OCI-M2 (cell line): ENCODE data around the gene CORIN.
"Not testable (repeated sequence)": the region's sequence is repeated elsewhere in the genome, so short reads cannot be mapped to it uniquely, and the experiment has no call there.

Experiments
- DNase-seq: peaks from one replicate; lab custom pipeline; 2025; ENCODE audit not compliant: unreplicated experiment; lab: John Stamatoyannopoulos, UW

The CORIN gene

GRCh38 chr4:47692691-47693090 is 145.2 kb downstream of the CORIN start:
- DNase-seq = no peak

GRCh38 chr4:47691757-47692383 is 146.0 kb downstream of the CORIN start:
- DNase-seq = not testable (repeated sequence)

DNA sequence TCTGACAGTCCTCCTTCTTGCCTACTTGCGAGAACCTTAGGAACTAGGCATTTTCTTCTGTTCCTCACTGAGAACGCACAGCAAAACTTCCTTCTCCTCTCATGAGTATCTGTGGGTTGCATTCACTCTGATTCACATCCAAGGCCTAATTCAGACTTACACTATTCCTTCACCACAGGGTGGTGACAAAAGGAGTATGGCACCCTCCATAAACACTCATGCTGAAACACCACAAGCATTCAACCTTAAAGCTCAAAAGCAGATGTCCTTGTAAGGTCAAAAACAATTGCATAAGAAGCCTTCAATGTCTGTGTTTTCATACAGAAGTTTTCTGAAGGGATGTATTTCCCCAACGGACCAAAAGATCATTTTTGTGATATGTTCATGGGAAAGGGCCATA is 147.3 kb downstream of the CORIN start:
- no peak for DNase-seq

GRCh38 chr4:47686294-47686872 is 151.5 kb downstream of the CORIN start:
- DNase-seq = no peak

GRCh38 chr4:47675806-47676205 is 162.1 kb downstream of the CORIN start:
- DNase-seq = no peak

GRCh38 chr4:47674144-47674543 is 163.7 kb downstream of the CORIN start:
- no peak for DNase-seq

DNA sequence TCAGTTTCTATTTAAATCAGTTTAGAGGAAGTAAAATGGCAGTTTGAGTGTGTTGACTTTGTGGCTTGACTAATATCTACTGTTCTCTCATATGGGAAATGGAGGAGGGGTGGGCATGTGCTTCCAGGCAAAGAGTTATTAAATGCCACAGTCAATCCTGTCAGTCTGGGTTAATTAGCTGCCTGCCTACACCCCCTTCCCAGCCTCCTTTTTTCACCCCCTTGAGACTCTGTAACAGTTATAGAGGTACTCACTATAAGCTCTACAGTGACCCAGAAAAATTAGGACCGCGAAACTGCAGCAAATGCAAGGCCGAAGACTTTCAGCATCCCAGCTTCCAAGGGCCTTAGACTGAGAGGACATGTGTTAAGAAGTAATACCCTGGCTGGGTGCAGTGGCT is 165.2 kb downstream of the CORIN start:
- no peak for DNase-seq

DNA sequence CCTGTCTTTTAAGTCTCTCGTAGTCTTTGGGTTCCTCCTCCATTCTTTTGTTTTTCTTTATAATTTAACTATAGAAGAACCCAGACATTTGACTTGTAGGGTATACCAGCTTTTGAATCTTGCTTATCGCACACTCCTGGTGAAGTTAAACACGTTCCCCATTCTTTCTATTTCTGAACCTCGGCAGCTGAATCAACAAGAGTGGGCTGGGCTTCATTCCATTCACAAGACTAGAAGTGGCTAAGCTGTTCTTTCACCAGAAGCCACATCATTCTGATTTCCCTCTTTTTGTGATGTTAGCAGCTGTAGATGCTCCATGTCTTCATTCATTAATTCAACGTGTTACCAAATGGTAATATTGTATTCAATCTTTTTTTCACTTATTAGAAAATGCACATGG is 167.9 kb downstream of the CORIN start:
- DNase-seq = no peak

DNA sequence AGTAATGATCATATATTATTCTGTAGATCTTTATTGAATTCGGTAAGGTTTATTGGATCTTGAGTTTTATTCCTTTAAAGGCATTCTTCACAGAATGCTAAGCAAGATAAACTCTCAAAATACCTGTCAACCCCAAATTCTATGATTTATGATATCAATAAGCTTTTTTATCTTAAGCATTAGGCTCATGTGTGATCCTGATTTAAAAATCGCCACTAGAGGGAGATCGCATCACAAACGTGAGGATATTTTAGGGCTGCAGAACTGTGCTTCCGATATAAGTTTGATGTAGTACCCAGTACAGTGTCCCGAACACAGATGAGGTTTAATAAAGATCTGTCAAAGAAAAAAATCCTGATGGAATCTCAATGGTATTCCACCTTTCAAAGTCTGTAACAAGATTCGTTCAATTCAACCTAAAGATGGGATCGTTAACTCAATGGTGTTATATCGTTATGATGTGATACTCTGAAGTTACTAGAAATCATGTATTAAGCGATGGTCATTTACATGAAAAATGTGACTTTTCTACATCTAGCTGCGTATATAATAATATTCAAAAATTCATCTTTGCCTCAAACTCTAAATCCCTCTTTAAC is 169.0 kb downstream of the CORIN start:
- DNase-seq = no peak

DNA sequence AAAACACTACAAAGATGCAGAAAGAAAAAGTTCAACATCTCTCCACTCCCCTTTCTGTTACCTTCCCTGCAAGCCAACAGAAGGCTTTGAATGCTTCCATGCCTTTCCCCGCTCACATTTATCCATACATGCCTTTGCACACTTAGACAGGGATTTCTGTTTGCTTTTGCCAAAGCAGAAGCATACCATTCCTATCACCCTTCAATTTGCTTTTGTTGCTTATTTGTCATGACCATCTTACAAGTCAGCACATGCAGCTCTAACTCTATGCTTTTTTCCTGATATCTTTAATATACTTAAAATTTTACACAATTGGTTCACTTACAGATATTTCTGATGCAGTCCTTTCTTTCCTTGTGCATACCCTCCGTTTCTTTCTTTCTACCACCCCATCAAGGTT is 169.6 kb downstream of the CORIN start:
- no peak for DNase-seq

GRCh38 chr4:47667552-47667951 is 170.3 kb downstream of the CORIN start:
- no peak for DNase-seq

DNA sequence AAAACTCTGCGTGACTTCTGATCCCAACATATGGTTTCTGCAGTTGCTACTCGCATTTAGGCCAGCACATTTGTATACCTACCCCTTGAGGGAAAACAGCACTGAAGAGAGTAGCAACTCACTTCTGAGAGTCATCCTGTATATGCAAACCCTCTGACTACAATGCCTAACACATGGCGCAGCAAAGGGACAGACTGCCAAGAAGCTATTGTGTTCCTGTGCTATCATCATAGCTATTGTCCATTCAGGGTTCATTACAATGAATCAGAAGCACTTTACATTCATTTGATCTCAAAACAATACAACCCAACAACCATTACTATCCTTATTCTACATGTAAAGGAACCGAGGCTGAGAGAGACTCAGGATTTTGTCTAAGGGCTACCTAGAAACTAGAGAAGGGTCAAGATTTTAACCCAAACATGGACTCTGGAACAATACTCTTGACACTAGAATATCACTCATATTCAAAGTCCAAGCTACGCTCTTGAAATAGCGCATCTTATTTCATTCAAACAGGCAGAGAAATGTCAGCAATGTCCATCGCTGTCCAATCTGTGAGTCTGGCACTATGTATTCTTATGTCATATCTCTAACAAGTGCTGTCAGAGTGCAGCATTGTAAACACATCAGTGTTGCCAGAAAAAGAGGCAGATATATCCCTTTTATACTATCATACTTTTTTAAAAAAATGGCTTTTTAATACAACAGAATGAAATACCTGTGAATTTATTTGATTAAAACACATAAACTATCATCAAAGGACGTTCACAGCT is 173.6 kb downstream of the CORIN start:
- DNase-seq = no peak

- no peak for DNase-seq
These were observed 174.9 kb downstream of the CORIN start for GRCh38 chr4:47662975-47663374.

- no peak for DNase-seq
These were observed 176.1 kb downstream of the CORIN start for GRCh38 chr4:47661741-47662140.

GRCh38 chr4:47659342-47659741 is 178.5 kb downstream of the CORIN start:
- no peak for DNase-seq

DNA sequence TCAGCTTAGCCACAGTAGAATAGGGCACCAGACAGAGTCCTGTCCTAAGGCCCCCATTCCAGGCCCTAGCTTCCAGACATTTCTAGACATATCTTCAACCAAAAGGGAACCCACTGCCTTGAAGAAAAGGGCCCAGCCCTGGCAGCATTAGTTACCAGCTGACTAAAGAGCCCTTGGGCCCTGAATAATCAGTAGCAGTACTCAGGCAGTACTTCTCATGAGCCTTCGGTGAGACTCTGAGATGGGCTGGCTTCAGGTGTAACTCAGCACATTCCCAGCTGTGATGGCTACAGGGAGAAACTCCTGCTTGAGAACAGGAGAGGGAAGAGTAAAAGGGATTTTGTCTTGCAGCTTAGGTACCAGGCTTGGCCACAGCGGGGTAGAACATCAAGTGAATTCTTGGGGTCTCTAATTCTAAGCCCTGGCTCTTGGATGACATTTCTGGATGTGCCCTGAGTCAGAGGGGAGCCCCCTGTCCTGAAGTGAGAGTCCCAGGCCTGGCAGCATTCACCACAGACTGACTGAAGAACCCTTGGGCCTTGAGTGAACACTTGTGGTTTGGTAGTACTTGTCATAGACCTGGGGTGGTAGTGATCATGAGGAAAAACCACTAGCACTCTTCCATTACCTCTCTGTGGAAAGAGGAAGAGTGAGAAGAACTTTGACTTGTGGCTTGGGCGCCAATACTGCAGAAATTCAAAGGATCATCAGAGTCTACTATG is 182.7 kb downstream of the CORIN start:
- no peak for DNase-seq

DNA sequence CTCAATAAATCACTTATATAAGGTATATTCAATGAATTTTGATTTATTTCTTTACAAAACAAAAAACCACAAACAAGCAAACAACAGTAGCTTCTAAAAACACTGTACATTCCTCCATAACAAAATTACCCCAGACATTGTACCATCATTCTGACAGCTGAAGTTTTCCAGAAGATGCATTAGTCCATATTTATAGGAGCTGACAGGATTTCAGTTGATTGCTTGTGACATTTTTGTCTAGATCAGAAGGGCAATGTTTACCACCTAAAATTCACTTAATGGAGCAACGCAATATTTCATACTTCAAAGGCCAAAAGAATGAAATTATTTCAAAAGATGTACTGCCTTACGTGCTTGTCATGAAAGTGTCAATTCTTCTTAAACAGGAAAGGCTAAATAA is 185.8 kb downstream of the CORIN start:
- no peak for DNase-seq

GRCh38 chr4:47651231-47651630 is 186.6 kb downstream of the CORIN start:
- DNase-seq = no peak

- no peak for DNase-seq
These were observed 187.2 kb downstream of the CORIN start for GRCh38 chr4:47650584-47651130.

- no peak for DNase-seq
These were observed 190.3 kb downstream of the CORIN start for GRCh38 chr4:47647544-47647943.

DNA sequence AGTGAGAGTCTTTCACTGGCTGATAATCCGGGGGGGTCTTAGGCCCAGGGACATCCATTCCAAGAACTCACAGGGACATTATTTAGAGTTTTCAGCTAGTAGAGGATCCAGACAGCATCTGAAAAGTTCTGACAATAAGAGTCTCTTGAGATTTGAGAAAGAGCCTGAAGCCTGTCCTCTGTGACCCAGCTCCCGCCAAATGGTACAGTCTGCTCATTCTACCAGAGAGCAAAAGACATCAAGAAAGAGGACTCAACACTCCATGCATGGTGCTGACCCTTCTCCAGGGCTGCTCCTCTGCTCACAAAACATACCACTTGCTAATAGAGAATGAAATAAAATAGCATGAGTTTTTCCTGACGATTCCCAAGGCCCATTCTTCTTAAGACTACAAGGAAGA is 190.8 kb downstream of the CORIN start:
- no peak for DNase-seq
